B cell (primary cell): ENCODE measurements around the gene RORB. TPM values are rescaled to one million over a fixed set of nuclear protein-coding genes. Genes with fewer than 3 reads are reported as not detected.
A peak's percentile ranks its signal among the peaks of the same experiment; 100 is the strongest.

Experiments
- ATAC-seq: fragments of 200-7000 bp; cut with Tn5 transposase; one replicate; pipeline ENCODE4 v1.10.0; 2021; ENCODE audit warnings: low read depth, mild to moderate bottlenecking, moderate number of reproducible peaks, moderate library complexity
- CTCF ChIA-PET: fragments of 350-600 bp; sonication (Branson Sonifier 250); formaldehyde crosslinking; loops from one replicate; lab custom pipeline; 2021; ENCODE audit warnings: antibody characterized with exemption, inconsistent platforms; lab: Charles Lee
- POLR2A ChIA-PET: fragments of 350-600 bp; sonication (Branson Sonifier 250); formaldehyde crosslinking; loops from one replicate; lab custom pipeline; 2021; ENCODE audit warnings: antibody characterized with exemption; lab: Charles Lee
- DNase-seq: peaks from one replicate; pipeline ENCODE4 v3.0.0; 2013
- H2AFZ ChIP-seq: 2 replicates; pipeline ENCODE4 v1.6.1; 2012; ENCODE audit warnings: mild to moderate bottlenecking, low read depth, low read length; ENCODE audit not compliant: insufficient read depth, poor library complexity, severe bottlenecking
- H3K27ac ChIP-seq, 2 donors: 1 replicate in 1 of 2; 2 replicates in 1 of 2; pipeline ENCODE4 v1.5.1; 2012 to 2013; ENCODE audit warnings: low read length in 2 of 2, mild to moderate bottlenecking in 2 of 2, moderate library complexity in 1 of 2
- H3K27me3 ChIP-seq, 4 experiments: fragments of 200-600 bp in 1 of 4; sonication (generic) in 1 of 4; replicated peaks in 1 of 4; 1 replicate in 2 of 4; 2 replicates in 2 of 4; pipeline versions ENCODE4 v1.6.1 to v1.7.0; 2013 to 2016; ENCODE audit warnings: low read length in 3 of 4, mild to moderate bottlenecking in 2 of 4, mixed read lengths in 1 of 4, moderate library complexity in 1 of 4; ENCODE audit not compliant: insufficient read depth in 4 of 4, control insufficient read depth in 3 of 4; ENCODE audit errors: control extremely low read depth in 1 of 4
- H3K36me3 ChIP-seq, 2 experiments: replicated peaks in 1 of 2; 1 replicate in 1 of 2; 2 replicates in 1 of 2; pipeline versions ENCODE4 v1.6.1 to v1.7.1; 2013; ENCODE audit warnings: low read length in 1 of 2; ENCODE audit not compliant: insufficient read depth in 2 of 2, control insufficient read depth in 1 of 2; ENCODE audit errors: control extremely low read depth in 1 of 2, extremely low read depth in 1 of 2
- H3K4me1 ChIP-seq, 2 donors: fragments of 200-600 bp in 1 of 2; sonication (generic) in 1 of 2; 1 replicate in 1 of 2; 2 replicates in 1 of 2; pipeline versions ENCODE4 v1.5.1 to v1.6.1; 2013 to 2017; ENCODE audit warnings: low read length in 2 of 2; ENCODE audit not compliant: control insufficient read depth in 2 of 2, insufficient read depth in 2 of 2
- H3K4me2 ChIP-seq: replicated peaks from 2 replicates; pipeline ENCODE3; 2012; ENCODE audit warnings: mild to moderate bottlenecking, low read depth, low read length; ENCODE audit not compliant: poor library complexity, severe bottlenecking
- H3K4me3 ChIP-seq, 5 experiments: fragments of 200-600 bp in 1 of 5; sonication (generic) in 1 of 5; 1 replicate in 3 of 5; 2 replicates in 2 of 5; pipeline versions ENCODE4 v1.5.1 to v1.7.0; 2011 to 2016; ENCODE audit warnings: low read length in 4 of 5, mild to moderate bottlenecking in 4 of 5, low read depth in 2 of 5, control low read depth in 1 of 5, moderate library complexity in 1 of 5; ENCODE audit not compliant: insufficient read depth in 1 of 5; ENCODE audit errors: control extremely low read depth in 1 of 5, extremely low read depth in 1 of 5
- H3K79me2 ChIP-seq: fragments of 200-600 bp; sonication (generic); one replicate; pipeline ENCODE4 v1.6.0; 2016; ENCODE audit warnings: low read length; ENCODE audit not compliant: control insufficient read depth, insufficient read depth
- H3K9ac ChIP-seq: fragments of 200-600 bp; sonication (generic); 2 replicates; pipeline ENCODE4 v1.6.1; 2017; ENCODE audit warnings: mild to moderate bottlenecking, low read length, moderate library complexity
- H3K9me3 ChIP-seq, 3 donors: one replicate each; pipeline versions ENCODE4 v1.6.1 to v1.7.1; 2013; ENCODE audit warnings: low read length in 2 of 3; ENCODE audit not compliant: control insufficient read depth in 2 of 3, insufficient read depth in 1 of 3; ENCODE audit errors: control extremely low read depth in 1 of 3
- H4K20me1 ChIP-seq: 2 replicates; pipeline ENCODE4 v1.6.0; 2012; ENCODE audit warnings: mild to moderate bottlenecking, low read length; ENCODE audit not compliant: insufficient read depth, control insufficient read depth, poor library complexity, severe bottlenecking
- H3K27ac Mint-ChIP-seq: one replicate; pipeline ENCODE4 v1.8.0; 2021; ENCODE audit warnings: mixed read lengths
- H3K27me3 Mint-ChIP-seq: one replicate; pipeline ENCODE4 v1.8.0; 2021; ENCODE audit warnings: mixed read lengths
- H3K4me1 Mint-ChIP-seq: one replicate; pipeline ENCODE4 v1.8.0; 2021; ENCODE audit warnings: mixed read lengths
- H3K4me3 Mint-ChIP-seq: one replicate; pipeline ENCODE4 v1.8.0; 2021; ENCODE audit warnings: mixed read lengths
- H3K9me3 Mint-ChIP-seq: one replicate; pipeline ENCODE4 v1.8.0; 2022; ENCODE audit warnings: mixed read lengths; ENCODE audit not compliant: insufficient read depth
- EZH2 ChIP-seq: IDR thresholded peaks from 2 replicates; pipeline ENCODE4 v1.6.1; 2012; ENCODE audit warnings: borderline replicate concordance, low read depth, mild to moderate bottlenecking, moderate library complexity, low read length; ENCODE audit not compliant: insufficient read depth, poor library complexity, severe bottlenecking
- WGBS: methylation state at CpG from one replicate; pipeline ENCODE4 v1.1.5; 2013; ENCODE audit warnings: missing lambda C conversion rate; ENCODE audit not compliant: insufficient coverage; 5-methylcytosine and 5-hydroxymethylcytosine counted together
- intact Hi-C: fragments of 100-400 bp; cut with micrococcal nuclease; formaldehyde crosslinking; loops from one replicate; pipeline ENCODE4 v1.10.0; 2022
- polyA plus RNA-seq: library from polyadenylated mRNA; depleted of rRNA; stranded (reverse); fragments of >200 nt; gene quantifications from 2 replicates; pipeline ENCODE4 v1.2.3, GENCODE V29; 2012
- total RNA-seq, 2 donors: library from RNA; stranded (reverse); fragments of 120-200 nt in 1 of 2; gene quantifications; 1 replicate in 1 of 2; 2 replicates in 1 of 2; pipeline versions ENCODE4 v1.2.3 to v1.2.4, GENCODE V29; 2013 to 2022
- TF ChIP-seq, protein P1 (sequence below): fragments of 200-600 bp; IDR thresholded peaks from one replicate; pipeline ENCODE4 v1.8.0; 2022; ENCODE audit warnings: antibody characterized with exemption, mild to moderate bottlenecking

The RORB gene
- total and polyA plus RNA-seq, 2 donors (not counting 1 experiment from before 2014, with no cell fraction given) = 0.01 TPM; not detected in 1

GRCh38 chr9:74610523-74611061 is 113.5 kb downstream of the RORB start:
- Histone ChIP-seq H3K9ac (peak overlapping the region; percentile 54), H2AFZ (peak overlapping the region; percentile 59), H3K4me2 (peak overlapping the region; percentile 62), H3K27ac (peak overlapping the region; percentile 32 to 58), H3K36me3 (no peaks in the 10 kb centered on the region), H4K20me1 (no peaks in the 10 kb centered on the region), H3K79me2 (no peaks in the 10 kb centered on the region), H3K4me1 (peaks cover 30 to 34% of the 10 kb centered on the region in 2 donors), H3K9me3 (peaks cover 0 to 5% (median 0%) of the 10 kb centered on the region in 3 donors), H3K4me3 (peak overlapping the region in 1 of 5 experiments; percentile 41), H3K27me3 (no peaks in the 10 kb centered on the region)
- Mint-ChIP-seq H3K27me3 (peaks cover 6% of the 10 kb centered on the region), H3K4me1 (peaks cover 33% of the 10 kb centered on the region), H3K4me3 (peak overlapping the region; percentile 42), H3K9me3 (no peaks in the 10 kb centered on the region), H3K27ac (peak overlapping the region; percentile 42)
- ATAC-seq (no peak), DNase-seq (peak; percentile 9)
- ChIA-PET POLR2A (no interaction called here), CTCF (interaction anchor here (0.6 to 1.4 kb wide), 4 partner anchors 33 to 1795 kb away, joined by 3 read pairs; no protein-coding TSS in a partner anchor)
- no CpG with 5 or more reads among the region's 2 CpGs for WGBS
- intact Hi-C loops = loop anchor here (5.0 kb wide), 1 partner anchor 33 kb away; no protein-coding TSS in a partner anchor
- no peak for TF ChIP-seq EZH2
- TF ChIP-seq, protein P1, sequence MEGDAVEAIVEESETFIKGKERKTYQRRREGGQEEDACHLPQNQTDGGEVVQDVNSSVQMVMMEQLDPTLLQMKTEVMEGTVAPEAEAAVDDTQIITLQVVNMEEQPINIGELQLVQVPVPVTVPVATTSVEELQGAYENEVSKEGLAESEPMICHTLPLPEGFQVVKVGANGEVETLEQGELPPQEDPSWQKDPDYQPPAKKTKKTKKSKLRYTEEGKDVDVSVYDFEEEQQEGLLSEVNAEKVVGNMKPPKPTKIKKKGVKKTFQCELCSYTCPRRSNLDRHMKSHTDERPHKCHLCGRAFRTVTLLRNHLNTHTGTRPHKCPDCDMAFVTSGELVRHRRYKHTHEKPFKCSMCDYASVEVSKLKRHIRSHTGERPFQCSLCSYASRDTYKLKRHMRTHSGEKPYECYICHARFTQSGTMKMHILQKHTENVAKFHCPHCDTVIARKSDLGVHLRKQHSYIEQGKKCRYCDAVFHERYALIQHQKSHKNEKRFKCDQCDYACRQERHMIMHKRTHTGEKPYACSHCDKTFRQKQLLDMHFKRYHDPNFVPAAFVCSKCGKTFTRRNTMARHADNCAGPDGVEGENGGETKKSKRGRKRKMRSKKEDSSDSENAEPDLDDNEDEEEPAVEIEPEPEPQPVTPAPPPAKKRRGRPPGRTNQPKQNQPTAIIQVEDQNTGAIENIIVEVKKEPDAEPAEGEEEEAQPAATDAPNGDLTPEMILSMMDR = no peak

DNA sequence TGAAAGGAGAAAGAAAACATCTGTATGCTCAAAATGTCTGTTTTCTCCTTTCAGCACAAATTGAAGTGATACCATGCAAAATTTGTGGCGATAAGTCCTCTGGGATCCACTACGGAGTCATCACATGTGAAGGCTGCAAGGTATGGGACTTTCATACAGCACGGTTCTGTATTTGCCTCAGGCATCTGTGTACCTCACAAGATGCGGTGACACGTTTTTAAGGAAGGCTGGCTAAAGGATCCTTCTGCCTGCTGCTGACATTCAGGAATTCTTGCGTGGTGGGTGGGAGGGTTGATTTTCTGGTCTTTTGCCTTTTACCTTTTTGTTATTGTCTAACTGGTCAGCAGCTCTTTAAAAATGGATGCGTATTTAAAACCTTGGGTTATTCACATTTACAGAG is 133.1 kb downstream of the RORB start:
- intact Hi-C loops = no loop called here
- no peak overlapping the region for H3K27ac Mint-ChIP-seq
- H3K36me3 ChIP-seq = no peaks in the 10 kb centered on the region
- H2AFZ ChIP-seq = no peak overlapping the region
- no peak overlapping the region for H3K4me2 ChIP-seq
- ATAC-seq (no peak), DNase-seq (no peak)
- peaks cover 9% of the 10 kb centered on the region for H3K4me1 Mint-ChIP-seq
- no peaks in the 10 kb centered on the region for H4K20me1 ChIP-seq
- no peak for TF ChIP-seq EZH2
- TF ChIP-seq, protein P1 = no peak
- WGBS = 73% methylated on average over 6 of the region's 7 CpGs
- no peaks in the 10 kb centered on the region for H3K79me2 ChIP-seq
- no peaks in the 10 kb centered on the region for H3K9me3 ChIP-seq
- ChIA-PET POLR2A (no interaction called here), CTCF (no interaction called here)
- peaks cover 22% of the 10 kb centered on the region for H3K27me3 Mint-ChIP-seq
- no peak overlapping the region for H3K4me3 Mint-ChIP-seq
- no peaks in the 10 kb centered on the region for H3K9me3 Mint-ChIP-seq
- no peak overlapping the region for H3K4me3 ChIP-seq
- no peaks in the 10 kb centered on the region for H3K27me3 ChIP-seq
- H3K9ac ChIP-seq = no peak overlapping the region
- no peak overlapping the region for H3K27ac ChIP-seq
- peaks cover 0 to 7% of the 10 kb centered on the region in 2 donors for H3K4me1 ChIP-seq
